PFSK-1 (cell line): ENCODE measurements around the gene ANKRD2.

Experiments used
- FOXP2 ChIP-seq: optimal IDR thresholded peaks from 2 replicates; pipeline ENCODE3; 2011; ENCODE audit warnings: borderline replicate concordance, control low read depth, inconsistent platforms; ENCODE audit not compliant: insufficient read depth; ENCODE audit errors: extremely low read length, extremely low read depth
- POLR2AphosphoS5 ChIP-seq: IDR thresholded peaks from 2 replicates; pipeline ENCODE4 v1.6.1; 2012; ENCODE audit warnings: low read depth, mild to moderate bottlenecking, control low read depth, low read length, moderate library complexity
- SIN3A ChIP-seq: IDR thresholded peaks from 2 replicates; pipeline ENCODE4 v1.6.1; 2012; ENCODE audit warnings: mild to moderate bottlenecking, low read length, moderate library complexity, borderline replicate concordance; ENCODE audit not compliant: insufficient read depth
- TAF1 ChIP-seq: IDR thresholded peaks from 2 replicates; pipeline ENCODE4 v1.6.1; 2012; ENCODE audit warnings: low read length, control low read depth, borderline replicate concordance; ENCODE audit not compliant: insufficient read depth
- TF ChIP-seq, protein P1 (sequence below), 2 experiments: IDR thresholded peaks; 2 replicates each; pipeline versions ENCODE4 v1.6.1 to v1.8.0; 2011 to 2012; ENCODE audit warnings: low read depth in 2 of 2, low read length in 2 of 2, control low read depth in 1 of 2, inconsistent platforms in 1 of 2, mild to moderate bottlenecking in 1 of 2, moderate library complexity in 1 of 2; ENCODE audit not compliant: insufficient read depth in 1 of 2

ANKRD2 gene

DNA sequence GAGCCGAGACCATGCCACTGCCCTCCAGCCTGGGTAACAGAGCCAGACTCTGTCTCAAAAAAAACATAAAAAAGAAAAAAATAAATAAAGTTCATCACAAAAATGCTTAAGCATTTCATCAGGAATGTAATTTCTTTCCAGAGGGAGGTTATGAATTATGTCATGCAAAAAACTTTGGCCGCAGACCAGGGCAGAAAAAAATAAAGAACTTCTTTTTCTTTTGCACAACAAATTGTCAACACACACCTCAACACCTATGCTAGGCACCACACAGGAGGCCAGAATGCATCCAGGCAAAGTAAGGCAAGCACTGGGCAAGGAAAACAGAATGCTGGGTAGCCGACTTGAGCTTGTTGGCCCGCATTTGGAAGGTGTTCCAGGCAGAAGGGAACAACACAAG, 20.8 kb downstream of the ANKRD2 start:
- TF ChIP-seq SIN3A (no peak), FOXP2 (no peak), POLR2AphosphoS5 (no peak)
- TF ChIP-seq, protein P1, sequence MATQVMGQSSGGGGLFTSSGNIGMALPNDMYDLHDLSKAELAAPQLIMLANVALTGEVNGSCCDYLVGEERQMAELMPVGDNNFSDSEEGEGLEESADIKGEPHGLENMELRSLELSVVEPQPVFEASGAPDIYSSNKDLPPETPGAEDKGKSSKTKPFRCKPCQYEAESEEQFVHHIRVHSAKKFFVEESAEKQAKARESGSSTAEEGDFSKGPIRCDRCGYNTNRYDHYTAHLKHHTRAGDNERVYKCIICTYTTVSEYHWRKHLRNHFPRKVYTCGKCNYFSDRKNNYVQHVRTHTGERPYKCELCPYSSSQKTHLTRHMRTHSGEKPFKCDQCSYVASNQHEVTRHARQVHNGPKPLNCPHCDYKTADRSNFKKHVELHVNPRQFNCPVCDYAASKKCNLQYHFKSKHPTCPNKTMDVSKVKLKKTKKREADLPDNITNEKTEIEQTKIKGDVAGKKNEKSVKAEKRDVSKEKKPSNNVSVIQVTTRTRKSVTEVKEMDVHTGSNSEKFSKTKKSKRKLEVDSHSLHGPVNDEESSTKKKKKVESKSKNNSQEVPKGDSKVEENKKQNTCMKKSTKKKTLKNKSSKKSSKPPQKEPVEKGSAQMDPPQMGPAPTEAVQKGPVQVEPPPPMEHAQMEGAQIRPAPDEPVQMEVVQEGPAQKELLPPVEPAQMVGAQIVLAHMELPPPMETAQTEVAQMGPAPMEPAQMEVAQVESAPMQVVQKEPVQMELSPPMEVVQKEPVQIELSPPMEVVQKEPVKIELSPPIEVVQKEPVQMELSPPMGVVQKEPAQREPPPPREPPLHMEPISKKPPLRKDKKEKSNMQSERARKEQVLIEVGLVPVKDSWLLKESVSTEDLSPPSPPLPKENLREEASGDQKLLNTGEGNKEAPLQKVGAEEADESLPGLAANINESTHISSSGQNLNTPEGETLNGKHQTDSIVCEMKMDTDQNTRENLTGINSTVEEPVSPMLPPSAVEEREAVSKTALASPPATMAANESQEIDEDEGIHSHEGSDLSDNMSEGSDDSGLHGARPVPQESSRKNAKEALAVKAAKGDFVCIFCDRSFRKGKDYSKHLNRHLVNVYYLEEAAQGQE (IDR thresholded peaks at IDR 0.05; ENCODE audit: insufficient read depth in 1 of 2, low read depth in 2 of 2, low read length in 2 of 2): no peak

DNA sequence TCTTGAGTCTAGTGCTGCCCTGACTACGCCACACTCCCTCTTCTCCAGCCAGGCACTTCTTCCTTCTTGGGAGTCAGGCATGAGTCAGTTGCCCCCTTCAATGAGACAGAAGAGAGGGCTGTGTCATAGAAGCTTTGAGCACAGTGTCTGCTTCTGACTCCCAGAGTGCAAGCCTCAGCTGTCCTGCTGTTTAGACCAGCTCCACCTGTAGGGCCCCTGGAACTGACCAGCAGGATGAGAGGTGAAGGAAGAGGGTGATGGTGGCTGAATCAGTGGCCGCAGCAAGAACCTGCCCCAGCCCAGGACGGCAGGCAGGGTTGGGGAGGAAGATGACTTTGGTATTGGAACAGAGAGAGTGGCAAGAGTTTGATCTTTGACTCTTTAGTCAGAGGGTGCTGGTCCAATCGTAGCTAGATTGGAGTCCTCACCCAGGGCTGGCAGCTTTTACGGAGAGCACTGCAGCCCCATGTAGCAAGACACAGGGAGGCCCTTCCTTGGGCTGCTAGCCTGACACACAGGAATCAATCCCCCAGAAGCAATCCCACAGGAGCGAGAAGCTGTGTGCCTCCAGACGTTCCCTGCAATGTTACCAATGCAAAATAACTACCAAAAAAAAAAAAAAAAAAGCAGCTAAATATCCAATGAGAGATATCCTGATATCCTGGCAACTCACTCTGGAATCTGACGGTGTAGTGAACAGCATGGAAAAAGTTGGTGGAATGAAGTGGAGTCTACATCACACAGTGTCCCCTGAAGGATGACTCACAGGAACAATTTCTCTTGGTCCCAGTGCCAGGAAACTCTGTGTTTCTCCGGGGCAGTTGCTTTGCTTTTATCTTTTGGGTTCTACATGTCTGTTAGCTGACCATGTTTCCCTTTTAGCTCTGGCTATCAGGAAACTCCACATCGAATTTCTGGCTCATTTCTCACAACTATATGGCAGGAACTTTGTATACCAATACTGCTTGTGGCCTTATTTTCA, 23.8 kb downstream of the ANKRD2 start:
- TF ChIP-seq SIN3A (no peak), TAF1 (no peak), POLR2AphosphoS5 (no peak), FOXP2 (no peak)
- TF ChIP-seq, protein P1 (IDR thresholded peaks at IDR 0.05; ENCODE audit: insufficient read depth in 1 of 2, low read depth in 2 of 2, low read length in 2 of 2): no peak

DNA sequence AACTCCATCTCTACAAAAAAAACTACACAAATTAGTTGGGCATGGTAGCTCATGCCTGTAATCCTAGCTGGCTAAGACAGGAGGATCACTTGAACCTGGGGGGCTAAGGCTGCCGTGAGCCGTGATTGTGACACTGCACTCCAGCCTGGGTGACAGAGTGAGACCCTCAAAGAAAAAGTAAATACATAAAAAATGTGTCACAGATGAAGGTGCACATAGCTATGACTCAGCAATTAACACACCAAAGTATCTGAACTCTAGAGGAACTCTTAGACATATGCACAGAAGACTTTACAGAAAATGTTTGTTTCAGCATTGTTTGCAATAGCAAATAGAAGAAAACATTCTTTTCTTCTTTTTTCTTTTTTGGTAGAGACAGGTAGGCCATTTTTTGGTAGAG, 25.2 kb downstream of the ANKRD2 start:
- no peak for TF ChIP-seq SIN3A
- TF ChIP-seq FOXP2: no peak
- TF ChIP-seq, protein P1 (IDR thresholded peaks at IDR 0.05; ENCODE audit: insufficient read depth in 1 of 2, low read depth in 2 of 2, low read length in 2 of 2): no peak
- TF ChIP-seq TAF1: no peak
- no peak for TF ChIP-seq POLR2AphosphoS5

DNA sequence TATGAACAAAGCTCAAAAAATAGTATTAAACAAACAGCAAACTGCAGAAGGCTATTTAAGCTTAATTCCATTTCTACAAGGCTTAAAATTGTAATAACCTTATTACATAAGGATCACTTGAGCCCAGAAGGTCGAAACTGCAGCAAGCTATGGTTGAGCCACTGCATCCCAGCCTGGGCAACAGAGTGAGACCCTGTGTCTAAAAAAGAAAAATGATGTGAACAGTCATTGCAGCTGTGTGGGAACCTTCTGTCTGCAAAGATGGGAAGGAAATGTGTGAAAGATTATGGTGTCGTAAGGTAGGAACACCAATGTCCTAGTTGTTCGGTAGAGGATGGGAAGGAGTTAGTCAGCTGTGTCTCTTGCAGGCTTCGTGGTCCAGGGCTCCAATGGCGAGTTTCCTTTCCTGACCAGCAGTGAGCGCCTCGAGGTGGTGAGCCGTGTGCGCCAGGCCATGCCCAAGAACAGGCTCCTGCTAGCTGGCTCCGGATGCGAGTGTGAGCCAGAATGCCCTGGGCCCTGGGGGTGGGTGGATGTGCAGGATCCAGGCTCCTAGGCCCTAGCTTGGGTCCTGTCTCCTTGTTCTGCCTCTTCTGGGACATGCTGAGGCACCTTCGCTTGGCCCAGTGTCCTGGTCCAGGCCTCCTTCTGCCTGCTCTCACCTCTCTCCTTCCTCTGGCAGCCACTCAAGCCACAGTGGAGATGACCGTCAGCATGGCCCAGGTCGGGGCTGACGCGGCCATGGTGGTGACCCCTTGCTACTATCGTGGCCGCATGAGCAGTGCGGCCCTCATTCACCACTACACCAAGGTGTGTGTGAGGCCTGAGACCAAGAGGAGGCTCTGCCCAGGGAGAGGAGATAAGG, 26.1 kb downstream of the ANKRD2 start:
- TF ChIP-seq FOXP2: no peak
- no peak for TF ChIP-seq POLR2AphosphoS5
- no peak for TF ChIP-seq SIN3A
- TF ChIP-seq, protein P1 (IDR thresholded peaks at IDR 0.05; ENCODE audit: insufficient read depth in 1 of 2, low read depth in 2 of 2, low read length in 2 of 2): no peak
- no peak for TF ChIP-seq TAF1
